HepG2 (cell line): ENCODE results near the gene LRRIQ4. TPM values are rescaled to one million over a fixed set of nuclear protein-coding genes. Genes with fewer than 3 reads are reported as not detected.

Experiments used
- ATAC-seq: fragments of 200-7000 bp; cut with Tn5 transposase; 3 replicates; pipeline ENCODE4 v1.9.1; 2020; ENCODE audit warnings: mild to moderate bottlenecking, moderate library complexity
- BruUV-seq: library from RNA; stranded (reverse); fragments of 400-500 nt; replicated peaks from 2 replicates; lab custom pipeline; 2021; lab: Mats Ljungman, UMichigan
- CTCF ChIA-PET: fragments of 300-600 bp; formaldehyde crosslinking; extraction: SDS; loops from one replicate; lab custom pipeline; 2021; ENCODE audit warnings: low total read pairs, inconsistent platforms, low intra/inter-chr PET ratio; lab: Yijun Ruan, JAX
- POLR2A ChIA-PET: fragments of 350-600 bp; sonication (Branson Sonifier 250); formaldehyde crosslinking; loops from one replicate; lab custom pipeline; 2020; ENCODE audit warnings: antibody characterized with exemption, inconsistent platforms; lab: Yijun Ruan, JAX
- DNase-seq: peaks from one replicate; pipeline ENCODE4 v3.0.0-alpha.2; 2015; ENCODE audit warnings: low spot score
- FAIRE-seq: peaks from 3 replicates; lab custom pipeline; 2011; peaks lifted over from hg19 to GRCh38; lab: Jason Lieb, UNC
- H2AFZ ChIP-seq: one replicate; pipeline ENCODE4 v1.6.1; 2011; ENCODE audit warnings: low read length, inconsistent platforms
- H3K27ac ChIP-seq: fragments of 300-600 bp; 3 replicates; pipeline ENCODE4 v1.8.0; 2011; ENCODE audit warnings: mixed run types, mild to moderate bottlenecking, mixed read lengths, low read length, inconsistent platforms; ENCODE audit not compliant: insufficient read depth; ENCODE audit errors: extremely low read length
- H3K27me3 ChIP-seq, 2 experiments: fragments of 200-600 bp in 1 of 2; 2 replicates in 1 of 2; 3 replicates in 1 of 2; pipeline versions ENCODE4 v1.6.0 to v1.8.0; 2011; ENCODE audit warnings: low read length in 2 of 2, mild to moderate bottlenecking in 2 of 2, moderate library complexity in 2 of 2, inconsistent platforms in 1 of 2; ENCODE audit not compliant: insufficient read depth in 2 of 2, control insufficient read depth in 1 of 2
- H3K36me3 ChIP-seq, 2 experiments: fragments of 200-600 bp in 1 of 2; replicated peaks in 1 of 2; 2 replicates in 1 of 2; 3 replicates in 1 of 2; pipeline versions ENCODE4 v1.5.1 to v1.8.0; 2011; ENCODE audit warnings: low read length in 2 of 2, inconsistent platforms in 1 of 2; ENCODE audit not compliant: insufficient read depth in 2 of 2, control insufficient read depth in 1 of 2
- H3K4me1 ChIP-seq: 2 replicates; pipeline ENCODE4 v1.5.1; 2012; ENCODE audit warnings: low read length, inconsistent platforms; ENCODE audit not compliant: insufficient read depth
- H3K4me2 ChIP-seq: 2 replicates; pipeline ENCODE4 v1.6.0; 2011; ENCODE audit warnings: low read depth, low read length, inconsistent platforms
- H3K4me3 ChIP-seq, 3 experiments: fragments of 200-600 bp in 1 of 3; sonication (generic), shearing (Covaris generic) in 1 of 3; replicated peaks in 1 of 3; 2 replicates each; pipeline ENCODE4 v1.5.1; 2011 to 2016; ENCODE audit warnings: low read length in 3 of 3, inconsistent platforms in 2 of 3, low read depth in 2 of 3, mild to moderate bottlenecking in 2 of 3, control low read depth in 1 of 3, mixed read lengths in 1 of 3; ENCODE audit not compliant: insufficient read depth in 1 of 3
- H3K79me2 ChIP-seq: one replicate; pipeline ENCODE4 v1.6.1; 2011; ENCODE audit warnings: low read length, inconsistent platforms; ENCODE audit not compliant: insufficient read depth
- H3K9ac ChIP-seq: 2 replicates; pipeline ENCODE4 v1.6.0; 2011; ENCODE audit warnings: mild to moderate bottlenecking, low read depth, low read length, inconsistent platforms; ENCODE audit not compliant: insufficient read depth
- H3K9me3 ChIP-seq: 2 replicates; pipeline ENCODE4 v1.5.1; 2012; ENCODE audit warnings: mild to moderate bottlenecking, low read length
- H4K20me1 ChIP-seq: 2 replicates; pipeline ENCODE4 v1.6.0; 2011; ENCODE audit warnings: inconsistent platforms, mild to moderate bottlenecking, low read length, moderate library complexity; ENCODE audit not compliant: insufficient read depth
- MXI1 ChIP-seq: IDR thresholded peaks from 3 replicates; pipeline ENCODE4 v1.6.1; 2012; ENCODE audit warnings: low read depth, low read length, inconsistent platforms, borderline replicate concordance
- ZNF646 ChIP-seq: sonication (generic); formaldehyde crosslinking; IDR thresholded peaks from 2 replicates; pipeline ENCODE4 v1.9.0; 2021; ENCODE audit warnings: mild to moderate bottlenecking, missing genetic modification reagents
- ZNF790 ChIP-seq: sonication (generic); formaldehyde crosslinking; IDR thresholded peaks from 2 replicates; pipeline ENCODE4 v1.8.0; 2022; ENCODE audit warnings: missing genetic modification reagents, mild to moderate bottlenecking, borderline replicate concordance
- WGBS: methylation state at CpG from one replicate; pipeline ENCODE4 v1.1.6; 2017; ENCODE audit warnings: low lambda C conversion rate; 5-methylcytosine and 5-hydroxymethylcytosine counted together
- in situ Hi-C: cut with HindIII; loops from 2 replicates; pipeline ENCODE4 v1.10.0; 2017; ENCODE audit warnings: low pct_unique_long_range_greater_than_20kb; ENCODE audit not compliant: extremely low pct_ligation_motif_present
- intact Hi-C: fragments of 100-400 bp; cut with micrococcal nuclease; formaldehyde crosslinking; loops from one replicate; pipeline ENCODE4 v1.10.0; 2022; ENCODE audit not compliant: unreplicated experiment
- polyA plus RNA-seq, 8 experiments: library from polyadenylated mRNA; depleted of rRNA in 3 of 8; stranded (reverse) in 7 of 8; unstranded in 1 of 8; fragments of >200 nt; fragmentation: Illumina TruSeq in 4 of 8; extraction: Trizol in 4 of 8; gene quantifications; 2 replicates each; pipeline versions ENCODE4 v1.2.1 to v1.2.3, GENCODE V29; 2011 to 2016; ENCODE audit warnings: low read depth in 4 of 8, missing spikeins in 1 of 8, mixed read lengths in 1 of 8; ENCODE audit not compliant: insufficient read depth in 1 of 8
- total RNA-seq, 5 experiments: library from RNA; depleted of rRNA; stranded (reverse); fragments of >200 nt; fragmentation: Illumina TruSeq; extraction: Trizol; gene quantifications; 2 replicates each; pipeline ENCODE4 v1.2.3, GENCODE V29; 2016; ENCODE audit warnings: low read depth in 1 of 5

LRRIQ4 gene
- total and polyA plus RNA-seq, 2 of the 13 experiments (the other 11 are each of a cell fraction or from before 2014, with no cell fraction given), result not detected

GRCh38 chr3:169846458-169847193, 34.0 kb downstream of the LRRIQ4 start:
- Histone ChIP-seq H3K4me1 (no peaks in the 10 kb centered on the region), H3K9ac (no peak overlapping the region), H3K4me2 (no peak overlapping the region), H3K27ac (no peak overlapping the region), H3K36me3 (no peaks in the 10 kb centered on the region), H3K4me3 (no peak overlapping the region), H4K20me1 (no peaks in the 10 kb centered on the region), H2AFZ (no peak overlapping the region)
- no peak for FAIRE-seq
- no TSS peak for BruUV-seq
- ChIA-PET POLR2A (no interaction called here), CTCF (no interaction called here)
- in situ Hi-C loops, result no loop called here
- intact Hi-C loops, result no loop called here
- TF ChIP-seq MXI1 (no peak), ZNF790 (CRISPR knock-in tag) (no peak), ZNF646 (CRISPR knock-in tag) (no peak)
- TF ChIP-seq, all 625 proteins: peak for 0
- Histone ChIP-seq H3K27me3 (no peaks in the 10 kb centered on the region), H3K79me2 (no peaks in the 10 kb centered on the region), H3K9me3 (no peaks in the 10 kb centered on the region)
- DNase-seq, result no peak
- 62% methylated on average over 11 of the region's 11 CpGs for WGBS
- ATAC-seq, result no peak
